22Rv1 (cell line): ENCODE data around the gene KCNAB3.

ENCODE experiments used
- ZFX ChIP-seq: fragments of 450-650 bp; IDR thresholded peaks from 2 replicates; pipeline ENCODE4 v1.6.1; 2017; ENCODE audit warnings: antibody characterized with exemption, borderline replicate concordance
- TF ChIP-seq, protein P1 (sequence below): fragments of 450-650 bp; IDR thresholded peaks from 2 replicates; pipeline ENCODE4 v1.5.1; 2017; ENCODE audit warnings: mild to moderate bottlenecking

DNA sequence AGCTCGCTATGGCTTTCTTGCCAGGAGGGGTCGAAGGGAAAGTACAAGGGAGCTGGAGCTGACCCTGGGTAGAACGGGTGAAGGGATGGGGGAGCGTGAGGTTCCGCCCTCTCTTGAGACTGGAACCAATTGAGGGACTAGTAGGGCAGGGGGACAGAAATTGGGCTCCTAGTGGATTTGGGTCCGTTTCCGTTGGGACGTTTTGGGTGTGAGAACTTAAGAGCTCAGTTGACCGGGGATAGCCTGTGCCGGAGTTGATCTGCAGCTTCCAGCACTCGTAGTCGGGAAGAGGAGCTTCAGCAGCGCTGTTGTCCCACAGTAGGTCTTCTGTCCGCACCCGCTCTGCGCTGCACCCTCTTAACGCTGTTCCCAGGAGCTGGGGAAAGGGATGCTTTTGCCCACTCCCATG lies 2.8 kb upstream of the KCNAB3 start:
- TF ChIP-seq, protein P1, sequence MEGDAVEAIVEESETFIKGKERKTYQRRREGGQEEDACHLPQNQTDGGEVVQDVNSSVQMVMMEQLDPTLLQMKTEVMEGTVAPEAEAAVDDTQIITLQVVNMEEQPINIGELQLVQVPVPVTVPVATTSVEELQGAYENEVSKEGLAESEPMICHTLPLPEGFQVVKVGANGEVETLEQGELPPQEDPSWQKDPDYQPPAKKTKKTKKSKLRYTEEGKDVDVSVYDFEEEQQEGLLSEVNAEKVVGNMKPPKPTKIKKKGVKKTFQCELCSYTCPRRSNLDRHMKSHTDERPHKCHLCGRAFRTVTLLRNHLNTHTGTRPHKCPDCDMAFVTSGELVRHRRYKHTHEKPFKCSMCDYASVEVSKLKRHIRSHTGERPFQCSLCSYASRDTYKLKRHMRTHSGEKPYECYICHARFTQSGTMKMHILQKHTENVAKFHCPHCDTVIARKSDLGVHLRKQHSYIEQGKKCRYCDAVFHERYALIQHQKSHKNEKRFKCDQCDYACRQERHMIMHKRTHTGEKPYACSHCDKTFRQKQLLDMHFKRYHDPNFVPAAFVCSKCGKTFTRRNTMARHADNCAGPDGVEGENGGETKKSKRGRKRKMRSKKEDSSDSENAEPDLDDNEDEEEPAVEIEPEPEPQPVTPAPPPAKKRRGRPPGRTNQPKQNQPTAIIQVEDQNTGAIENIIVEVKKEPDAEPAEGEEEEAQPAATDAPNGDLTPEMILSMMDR = no peak
- TF ChIP-seq ZFX = no peak
